HFF-Myc (cell line): ENCODE measurements around the gene SCN3A.
A peak's percentile ranks its signal among the peaks of the same experiment; 100 is the strongest.

Experiments
- DNase-seq: peaks from one replicate; pipeline ENCODE4 v3.0.0-alpha.2; 2011; ENCODE audit warnings: low read depth; ENCODE audit errors: extremely low read depth
- H3K4me3 ChIP-seq: replicated peaks from 2 replicates; pipeline ENCODE4 v1.5.1; 2011; ENCODE audit warnings: low read depth, mild to moderate bottlenecking, control low read depth, low read length
- CTCF ChIP-seq: IDR thresholded peaks from 2 replicates; pipeline ENCODE4 v1.5.1; 2012; ENCODE audit warnings: mild to moderate bottlenecking, low read depth, low read length, control low read depth; ENCODE audit errors: missing control alignments

Gene SCN3A

GRCh38 chr2:165239856-165240515 is 36.1 kb upstream of the SCN3A start:
- no peak for TF ChIP-seq CTCF
- DNase-seq, result no peak
- H3K4me3 ChIP-seq, result no peak overlapping the region

GRCh38 chr2:165239230-165239629 is 35.4 kb upstream of the SCN3A start, which contains the start of gene SCN2A:
SCN2A (plus strand) TSS chr2:165239414; CDS start chr2:165295824, 56,410 bp downstream.
- peak; percentile 49 for TF ChIP-seq CTCF
- H3K4me3 ChIP-seq, result no peak within 1 kb of the TSS
- peak; percentile 31 for DNase-seq

GRCh38 chr2:165238295-165238694 is 34.4 kb upstream of the SCN3A start:
- no peak overlapping the region for H3K4me3 ChIP-seq
- no peak for DNase-seq
- TF ChIP-seq CTCF, result no peak

- no peak for TF ChIP-seq CTCF
- no peak overlapping the region for H3K4me3 ChIP-seq
- DNase-seq, result no peak
These were observed 33.2 kb upstream of the SCN3A start for GRCh38 chr2:165237056-165237455.

GRCh38 chr2:165227571-165227970 is 23.7 kb upstream of the SCN3A start:
- no peak overlapping the region for H3K4me3 ChIP-seq
- no peak for DNase-seq
- no peak for TF ChIP-seq CTCF

- no peak for TF ChIP-seq CTCF
- DNase-seq, result no peak
- H3K4me3 ChIP-seq, result no peak overlapping the region
These were observed 21.1 kb upstream of the SCN3A start for GRCh38 chr2:165224941-165225340.

GRCh38 chr2:165219481-165219880 is 15.6 kb upstream of the SCN3A start:
- no peak for TF ChIP-seq CTCF
- H3K4me3 ChIP-seq, result no peak overlapping the region
- DNase-seq, result no peak
